DOHH2 (cell line): Measurements from ENCODE around the gene KLRC4.
"Not testable (repeated sequence)": the region's sequence is repeated elsewhere in the genome, so short reads cannot be mapped to it uniquely, and the experiment has no call there.

Source experiments
- H3F3A ChIP-seq: fragments of 200-600 bp; sonication (generic), shearing (Covaris generic); 2 replicates; pipeline ENCODE4 v1.6.0; 2016; ENCODE audit warnings: antibody characterized with exemption, mild to moderate bottlenecking; ENCODE audit not compliant: control insufficient read depth, insufficient read depth
- H3K27ac ChIP-seq: fragments of 200-600 bp; sonication (generic); 2 replicates; pipeline ENCODE4 v1.5.1; 2014; ENCODE audit warnings: low read depth, mild to moderate bottlenecking, low read length, moderate library complexity
- H3K27me3 ChIP-seq: fragments of 200-600 bp; sonication (generic); 2 replicates; pipeline ENCODE4 v1.6.1; 2014; ENCODE audit warnings: mild to moderate bottlenecking, low read length, mixed read lengths; ENCODE audit not compliant: control insufficient read depth
- H3K36me3 ChIP-seq: fragments of 200-600 bp; sonication (generic); 2 replicates; pipeline ENCODE4 v1.6.1; 2014; ENCODE audit warnings: mild to moderate bottlenecking, low read length, moderate library complexity, mixed read lengths; ENCODE audit not compliant: control insufficient read depth
- H3K4me1 ChIP-seq: fragments of 200-600 bp; sonication (generic); 2 replicates; pipeline ENCODE4 v1.6.1; 2014; ENCODE audit warnings: mild to moderate bottlenecking, low read length, mixed read lengths; ENCODE audit not compliant: control insufficient read depth
- H3K4me2 ChIP-seq: fragments of 200-600 bp; sonication (generic); 2 replicates; pipeline ENCODE4 v1.6.0; 2014; ENCODE audit warnings: mild to moderate bottlenecking, low read length, moderate library complexity
- H3K4me3 ChIP-seq: fragments of 200-600 bp; sonication (generic); 2 replicates; pipeline ENCODE4 v1.5.1; 2014; ENCODE audit warnings: mild to moderate bottlenecking, low read length, mixed read lengths
- H3K79me2 ChIP-seq: fragments of 200-600 bp; sonication (generic); 2 replicates; pipeline ENCODE4 v1.6.1; 2014; ENCODE audit warnings: mild to moderate bottlenecking, low read length, mixed read lengths; ENCODE audit not compliant: control insufficient read depth
- H3K9me2 ChIP-seq: fragments of 200-600 bp; sonication (generic); replicated peaks from 2 replicates; pipeline ENCODE4 v1.6.1; 2014; ENCODE audit warnings: mild to moderate bottlenecking, low read length, mixed read lengths; ENCODE audit not compliant: control insufficient read depth
- H3K9me3 ChIP-seq: fragments of 200-600 bp; sonication (generic); 2 replicates; pipeline ENCODE4 v1.6.1; 2014; ENCODE audit warnings: antibody characterized with exemption, low read length, mixed read lengths; ENCODE audit not compliant: control insufficient read depth, insufficient read depth
- H4K20me1 ChIP-seq: fragments of 200-600 bp; sonication (generic); 2 replicates; pipeline ENCODE4 v1.6.0; 2014; ENCODE audit warnings: low read depth, mild to moderate bottlenecking, antibody characterized with exemption, low read length, moderate library complexity; ENCODE audit not compliant: control insufficient read depth, insufficient read depth
- EZH2phosphoT487 ChIP-seq: fragments of 200-600 bp; sonication (generic); IDR thresholded peaks from 2 replicates; pipeline ENCODE4 v1.6.1; 2017; ENCODE audit warnings: borderline replicate concordance, mild to moderate bottlenecking, antibody characterized with exemption, low read length, moderate library complexity, mixed read lengths
- TF ChIP-seq, protein P1 (sequence below): fragments of 200-600 bp; sonication (generic); IDR thresholded peaks from one replicate; pipeline ENCODE4 v1.5.1; 2014; ENCODE audit warnings: antibody characterized with exemption, mild to moderate bottlenecking, low read depth, low read length; ENCODE audit not compliant: poor library complexity, severe bottlenecking

The KLRC4 gene

DNA sequence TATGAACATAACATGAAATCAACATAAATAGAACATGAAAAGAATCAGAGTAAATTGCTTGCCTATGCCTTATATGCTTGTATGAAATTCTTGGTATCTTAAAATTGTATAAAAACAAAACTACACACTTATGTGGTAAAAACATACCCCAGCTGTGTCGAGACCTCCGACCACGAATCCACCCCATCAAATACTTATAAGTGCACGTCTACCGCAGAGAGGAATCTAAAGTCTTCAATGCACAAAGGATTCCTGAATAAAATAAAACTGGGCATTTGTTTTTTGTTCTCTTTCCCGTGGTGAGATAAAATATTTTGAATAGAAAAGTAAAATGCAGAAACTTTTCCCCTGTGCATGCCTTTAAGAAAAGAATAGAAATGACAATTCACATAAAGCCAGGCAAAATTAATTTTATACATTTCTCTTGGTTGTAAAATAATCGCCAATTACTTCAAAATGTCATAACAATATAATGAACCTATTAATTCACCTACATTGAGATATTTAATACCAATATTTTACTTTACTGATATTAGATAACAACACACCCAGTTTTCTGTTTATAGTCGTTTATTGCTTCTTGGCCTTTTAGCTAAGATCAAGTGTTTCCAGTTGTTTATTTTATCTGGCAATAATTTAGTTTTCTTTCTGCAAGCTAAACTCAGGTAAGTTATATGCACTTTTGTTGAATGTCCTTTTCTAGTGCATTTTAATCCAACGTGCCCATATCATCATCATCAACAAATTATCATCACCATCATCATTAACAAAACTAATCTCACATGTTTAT is 20.7 kb downstream of the KLRC4 start:
- Histone ChIP-seq H3K4me2 (no peak overlapping the region), H3K4me3 (no peak overlapping the region), H3K4me1 (peaks cover 14% of the 10 kb centered on the region), H3K36me3 (no peaks in the 10 kb centered on the region), H3K79me2 (no peaks in the 10 kb centered on the region), H3K9me2 (no peaks in the 10 kb centered on the region), H3K9me3 (no peaks in the 10 kb centered on the region), H4K20me1 (no peaks in the 10 kb centered on the region), H3K27me3 (no peaks in the 10 kb centered on the region), H3F3A (no peaks in the 10 kb centered on the region), H3K27ac (no peak overlapping the region)
- TF ChIP-seq EZH2phosphoT487 = no peak
- TF ChIP-seq, protein P1, sequence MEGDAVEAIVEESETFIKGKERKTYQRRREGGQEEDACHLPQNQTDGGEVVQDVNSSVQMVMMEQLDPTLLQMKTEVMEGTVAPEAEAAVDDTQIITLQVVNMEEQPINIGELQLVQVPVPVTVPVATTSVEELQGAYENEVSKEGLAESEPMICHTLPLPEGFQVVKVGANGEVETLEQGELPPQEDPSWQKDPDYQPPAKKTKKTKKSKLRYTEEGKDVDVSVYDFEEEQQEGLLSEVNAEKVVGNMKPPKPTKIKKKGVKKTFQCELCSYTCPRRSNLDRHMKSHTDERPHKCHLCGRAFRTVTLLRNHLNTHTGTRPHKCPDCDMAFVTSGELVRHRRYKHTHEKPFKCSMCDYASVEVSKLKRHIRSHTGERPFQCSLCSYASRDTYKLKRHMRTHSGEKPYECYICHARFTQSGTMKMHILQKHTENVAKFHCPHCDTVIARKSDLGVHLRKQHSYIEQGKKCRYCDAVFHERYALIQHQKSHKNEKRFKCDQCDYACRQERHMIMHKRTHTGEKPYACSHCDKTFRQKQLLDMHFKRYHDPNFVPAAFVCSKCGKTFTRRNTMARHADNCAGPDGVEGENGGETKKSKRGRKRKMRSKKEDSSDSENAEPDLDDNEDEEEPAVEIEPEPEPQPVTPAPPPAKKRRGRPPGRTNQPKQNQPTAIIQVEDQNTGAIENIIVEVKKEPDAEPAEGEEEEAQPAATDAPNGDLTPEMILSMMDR = no peak

DNA sequence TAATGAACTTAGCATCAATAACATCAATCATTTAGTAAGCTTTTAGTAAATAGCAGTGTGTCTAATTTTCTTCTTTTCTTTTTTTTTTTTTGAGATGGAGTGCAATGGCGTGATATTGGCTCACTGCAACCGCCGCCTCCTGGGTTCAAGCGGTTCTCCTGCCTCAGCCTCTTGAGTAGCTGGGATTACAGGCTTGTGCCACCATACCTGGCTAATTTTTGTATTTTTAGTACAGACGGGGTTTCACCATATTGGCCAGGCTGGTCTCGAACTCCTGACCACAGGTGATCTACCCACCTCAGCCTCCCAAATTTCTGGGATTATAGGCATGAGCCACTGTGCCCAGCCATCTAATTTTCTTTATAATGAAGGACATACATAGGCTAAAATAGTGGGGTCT is 22.1 kb downstream of the KLRC4 start:
- not testable (repeated sequence) for H3K4me1 ChIP-seq, H3K79me2 ChIP-seq, H3K36me3 ChIP-seq

GRCh38 chr12:10386857-10387256 is 22.7 kb downstream of the KLRC4 start:
- no peaks in the 10 kb centered on the region for H4K20me1 ChIP-seq
- H3K27ac ChIP-seq = no peak overlapping the region
- no peaks in the 10 kb centered on the region for H3K79me2 ChIP-seq
- no peak overlapping the region for H3K4me3 ChIP-seq
- H3F3A ChIP-seq = no peaks in the 10 kb centered on the region
- H3K4me2 ChIP-seq = no peak overlapping the region
- no peaks in the 10 kb centered on the region for H3K27me3 ChIP-seq
- TF ChIP-seq, protein P1 = no peak
- no peaks in the 10 kb centered on the region for H3K36me3 ChIP-seq
- H3K9me2 ChIP-seq = no peaks in the 10 kb centered on the region; the same call in 1 of the 2 replicates
- H3K9me3 ChIP-seq = no peaks in the 10 kb centered on the region
- peaks cover 6% of the 10 kb centered on the region for H3K4me1 ChIP-seq

More for the DNA sequence above, 22.1 kb downstream of the KLRC4 start:
- H3K9me2 ChIP-seq, H3K27me3 ChIP-seq, H3K4me2 ChIP-seq, H3K4me3 ChIP-seq, H3F3A ChIP-seq, H3K9me3 ChIP-seq, H3K27ac ChIP-seq, H4K20me1 ChIP-seq: not testable (repeated sequence)

DNA sequence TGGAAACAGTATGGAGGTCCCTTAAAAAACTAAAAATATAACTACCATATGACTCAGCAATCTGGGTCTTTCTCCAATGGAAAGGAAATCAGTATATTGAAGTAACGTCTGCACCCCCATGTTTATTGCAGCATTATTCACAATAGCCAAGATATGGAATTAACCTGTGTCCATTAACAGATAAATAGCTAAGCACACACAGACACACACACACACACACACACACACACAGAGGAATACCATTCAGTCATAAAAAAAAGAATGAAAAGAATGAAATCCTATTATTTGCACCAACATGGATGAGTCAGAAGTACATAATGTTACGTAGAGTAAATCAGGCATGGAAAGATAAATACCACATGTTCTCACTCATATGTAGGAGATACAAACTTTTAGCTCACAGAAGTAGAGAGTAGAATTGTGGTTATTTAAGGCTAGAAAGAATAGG is 24.4 kb downstream of the KLRC4 start:
- H3K4me1 ChIP-seq = peaks cover 5% of the 10 kb centered on the region
- H3K4me3 ChIP-seq = no peak overlapping the region
- TF ChIP-seq, protein P1 = no peak
- TF ChIP-seq EZH2phosphoT487 = no peak
- no peaks in the 10 kb centered on the region for H3K79me2 ChIP-seq
- no peaks in the 10 kb centered on the region for H3K9me3 ChIP-seq
- no peak overlapping the region for H3K27ac ChIP-seq
- H3F3A ChIP-seq = no peaks in the 10 kb centered on the region
- no peaks in the 10 kb centered on the region for H4K20me1 ChIP-seq
- H3K4me2 ChIP-seq = no peak overlapping the region
- H3K9me2 ChIP-seq = no peaks in the 10 kb centered on the region; the same call in 1 of the 2 replicates
- H3K36me3 ChIP-seq = no peaks in the 10 kb centered on the region
- no peaks in the 10 kb centered on the region for H3K27me3 ChIP-seq
